GM19372 (cell line): Measurements from ENCODE around the gene CNPY4.

Experiments used
- ATAC-seq: cut with Tn5 transposase; IDR thresholded peaks from one replicate; pipeline ENCODE4 v1.9.1; 2021; ENCODE audit warnings: mild to moderate bottlenecking, low read depth, moderate library complexity; ENCODE audit not compliant: unreplicated experiment

CNPY4 gene

GRCh38 chr7:100090527-100091410 lies 28.7 kb upstream of the CNPY4 start:
- ATAC-seq, result no peak

DNA sequence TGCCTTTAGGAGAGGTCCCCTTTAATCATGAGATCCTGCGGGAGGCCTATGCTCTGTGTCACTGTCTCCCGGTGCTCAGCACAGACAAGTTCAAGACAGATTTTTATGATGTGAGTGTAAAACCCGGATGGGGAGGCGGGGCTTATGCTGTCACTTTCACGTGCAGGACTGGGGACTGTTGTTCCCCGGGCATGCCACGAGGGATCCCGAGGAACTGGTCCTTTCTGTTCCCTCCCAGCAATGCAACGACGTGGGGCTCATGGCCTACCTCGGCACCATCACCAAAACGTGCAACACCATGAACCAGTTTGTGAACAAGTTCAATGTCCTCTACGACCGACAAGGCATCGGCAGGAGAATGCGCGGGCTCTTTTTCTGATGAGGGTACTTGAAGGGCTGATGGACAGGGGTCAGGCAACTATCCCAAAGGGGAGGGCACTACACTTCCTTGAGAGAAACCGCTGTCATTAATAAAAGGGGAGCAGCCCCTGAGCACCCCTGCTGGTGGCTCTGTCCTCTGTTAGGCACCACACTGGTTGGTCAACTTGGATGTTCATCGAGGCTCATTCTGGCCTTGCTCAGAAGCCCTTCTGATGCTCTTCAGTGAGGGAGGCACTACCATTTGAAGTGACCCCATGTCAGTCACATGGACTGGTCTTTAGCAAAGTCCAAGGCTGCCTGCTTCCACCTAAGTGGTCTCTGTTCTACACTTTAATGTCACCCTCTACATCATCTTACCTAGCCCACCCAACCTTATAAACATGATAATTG lies 27.8 kb upstream of the CNPY4 start:
- ATAC-seq, result no peak

DNA sequence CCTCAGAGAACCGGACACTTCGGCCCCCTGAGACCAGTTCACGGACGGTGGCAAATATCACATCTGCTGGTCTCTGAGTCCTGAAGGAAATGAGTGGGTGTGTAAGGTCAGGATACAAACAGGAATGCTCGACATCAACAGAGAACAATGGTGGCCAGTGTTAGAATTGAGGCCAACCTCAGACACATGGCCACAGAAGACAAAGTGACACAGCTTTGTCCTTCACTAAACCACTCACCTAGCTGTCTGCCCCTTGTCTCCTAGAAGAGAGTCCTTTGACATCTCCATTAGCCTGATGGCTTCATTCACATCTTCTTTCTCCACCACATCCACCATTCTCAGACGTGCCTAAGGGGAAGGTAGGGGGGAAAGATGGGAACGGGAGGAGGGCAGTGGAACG lies 26.4 kb upstream of the CNPY4 start:
- ATAC-seq, result no peak

DNA sequence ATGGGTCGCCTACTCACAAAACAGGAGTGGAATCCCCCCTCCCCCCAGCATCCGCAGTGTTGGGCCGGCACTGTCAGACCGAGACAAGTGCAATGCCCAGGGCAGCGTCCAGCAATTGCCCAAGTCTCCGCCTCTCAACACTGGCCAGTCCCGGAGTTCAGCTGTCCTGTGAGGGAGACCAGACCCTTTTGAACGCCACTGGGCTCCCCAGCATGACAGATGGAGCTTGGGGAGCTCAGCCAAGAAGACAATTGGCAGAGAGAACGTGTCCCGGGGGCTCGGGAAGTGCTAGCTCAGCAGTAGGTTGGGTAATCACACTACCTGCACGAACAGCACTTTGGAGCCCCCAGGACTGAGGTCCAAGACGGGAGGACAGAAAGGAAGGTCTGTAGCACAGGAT lies 25.9 kb upstream of the CNPY4 start:
- no peak for ATAC-seq

GRCh38 chr7:100093925-100094486 lies 25.4 kb upstream of the CNPY4 start:
- ATAC-seq, result no peak

GRCh38 chr7:100095289-100095688 lies 24.1 kb upstream of the CNPY4 start:
- ATAC-seq, result no peak

DNA sequence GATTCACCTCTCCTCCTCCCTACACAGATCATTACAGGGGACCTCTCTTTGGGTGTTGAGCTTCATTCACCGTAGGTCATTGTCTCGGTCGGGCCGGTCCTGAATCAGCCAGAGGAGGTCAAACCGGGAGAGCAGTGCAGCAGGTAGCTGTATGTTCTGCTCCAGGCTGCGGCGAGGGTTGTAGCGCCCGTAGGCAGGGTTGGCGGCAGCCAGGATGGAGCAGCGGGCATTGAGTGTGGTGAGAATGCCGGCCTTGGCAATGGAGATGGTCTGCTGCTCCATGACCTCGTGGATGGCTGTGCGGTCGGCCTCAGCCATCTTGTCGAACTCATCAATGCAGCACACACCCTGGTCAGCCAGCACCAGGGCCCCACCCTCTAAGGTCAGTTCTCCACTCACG lies 23.7 kb upstream of the CNPY4 start:
- ATAC-seq, result no peak

- ATAC-seq, result no peak
Measured at GRCh38 chr7:100098913-100099312, 20.5 kb upstream of the CNPY4 start.

DNA sequence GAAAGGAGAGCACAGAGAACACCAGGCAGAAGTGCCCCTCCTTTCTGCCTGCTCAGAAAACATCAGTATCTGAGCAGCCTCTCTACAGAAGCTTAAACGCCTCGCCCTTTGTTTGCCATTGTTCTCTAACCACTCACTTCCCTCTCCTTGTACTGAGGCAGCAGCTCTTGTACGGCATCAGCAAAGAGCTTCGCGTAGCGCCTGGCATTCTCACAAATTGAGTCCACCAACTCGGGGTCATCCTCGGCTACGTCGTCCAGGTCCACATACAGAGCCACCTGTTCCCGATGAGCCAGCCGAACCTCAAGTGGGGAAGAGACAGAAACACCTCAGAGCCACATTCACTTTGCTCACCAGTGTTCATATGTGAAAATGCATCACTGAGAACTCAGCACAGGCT lies 20.0 kb upstream of the CNPY4 start:
- no peak for ATAC-seq

- peak; percentile 54 for ATAC-seq
Measured at GRCh38 chr7:100100420-100101015, 18.9 kb upstream of the CNPY4 start.

DNA sequence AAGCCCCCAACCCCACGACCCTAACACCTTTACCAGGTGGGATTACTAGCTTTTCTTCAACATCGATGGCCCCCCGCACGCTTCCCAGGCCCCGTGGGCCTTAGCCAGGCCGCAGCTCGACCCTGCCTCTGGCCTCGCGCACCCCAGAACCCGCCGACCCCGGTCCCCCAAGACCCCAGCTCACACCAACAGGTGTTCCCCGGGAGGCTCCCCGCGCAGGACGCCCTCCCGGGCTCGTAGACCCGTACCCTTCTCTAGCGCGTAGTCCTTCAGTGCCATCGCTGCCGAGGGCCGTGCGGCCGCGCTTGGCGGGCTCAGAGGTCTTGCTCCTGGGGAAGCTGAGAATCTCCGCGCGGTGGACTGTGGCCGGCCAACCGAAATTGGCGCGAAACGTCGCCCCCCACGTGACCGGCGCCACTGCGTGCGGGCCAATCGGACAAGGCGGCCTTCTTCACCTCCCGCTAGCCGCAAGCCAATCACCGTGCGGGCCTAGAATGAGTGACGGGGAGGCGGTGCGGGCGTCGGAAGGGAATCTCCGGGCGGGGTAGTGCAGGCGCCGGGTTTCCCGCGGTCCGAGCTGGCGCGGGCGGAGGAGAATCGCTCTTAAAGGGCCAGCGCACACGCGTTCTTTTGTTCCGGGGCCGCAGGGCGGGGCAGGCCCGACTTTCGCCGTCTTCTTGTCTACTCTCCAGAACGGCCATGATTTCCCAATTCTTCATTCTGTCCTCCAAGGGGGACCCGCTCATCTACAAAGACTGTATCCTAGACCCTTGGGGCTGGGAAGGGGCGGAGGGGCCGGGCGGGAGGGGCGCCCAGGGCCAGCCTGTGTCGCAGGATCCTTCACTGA lies 18.2 kb upstream of the CNPY4 start, which contains the start of the genes AP4M1 and MCM7:
TSS of gene AP4M1 (plus strand) at position 628 of the 847 bp plus-strand sequence. CDS start at position 700, 72 bp downstream.
TSS of gene MCM7 (minus strand) at position 382 of the 847 bp plus-strand sequence. CDS start at position 279, 103 bp downstream.
- peak; percentile 89 for ATAC-seq

DNA sequence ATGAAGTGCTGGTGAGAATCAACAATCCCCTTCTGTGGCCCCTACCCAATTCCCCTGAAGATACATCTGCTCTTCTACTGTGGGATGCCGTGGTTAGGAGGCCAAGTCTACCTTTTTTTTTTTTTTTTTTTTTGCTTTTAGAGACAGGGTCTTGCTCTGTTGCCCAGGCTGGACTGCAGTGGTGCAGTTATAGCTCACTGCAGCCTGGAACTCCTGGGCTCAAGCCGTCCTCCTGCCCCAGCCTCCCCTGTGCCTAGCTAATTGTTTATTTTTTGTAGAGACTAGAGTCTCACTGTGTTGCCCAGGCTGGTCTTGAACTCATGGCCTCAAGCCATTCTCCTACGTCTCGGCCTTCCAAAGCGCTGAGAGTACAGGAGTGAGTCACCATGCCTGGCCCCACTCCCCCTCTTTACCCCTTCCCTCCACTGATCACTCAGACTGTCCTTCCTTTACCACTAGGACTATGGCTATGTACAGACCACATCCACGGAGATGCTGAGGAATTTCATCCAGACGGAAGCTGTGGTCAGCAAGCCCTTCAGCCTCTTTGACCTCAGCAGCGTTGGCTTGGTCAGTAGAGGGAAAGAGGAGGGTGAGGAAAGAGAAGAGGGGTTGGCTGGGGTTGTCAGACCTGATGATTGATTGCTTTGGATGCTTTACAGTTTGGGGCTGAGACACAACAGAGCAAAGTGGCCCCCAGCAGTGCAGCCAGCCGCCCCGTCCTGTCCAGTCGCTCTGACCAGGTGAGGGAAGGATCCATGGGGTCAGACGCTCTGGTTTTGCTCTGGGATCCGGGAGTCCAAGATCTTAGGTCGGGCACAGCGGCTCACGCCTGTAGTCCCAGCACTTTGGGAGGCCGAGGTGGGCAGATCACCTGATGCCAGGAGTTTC lies 16.2 kb upstream of the CNPY4 start:
- ATAC-seq, result no peak

GRCh38 chr7:100105534-100105933 lies 13.9 kb upstream of the CNPY4 start:
- no peak for ATAC-seq

- ATAC-seq, result no peak
Measured at GRCh38 chr7:100106633-100107032, 12.8 kb upstream of the CNPY4 start.

DNA sequence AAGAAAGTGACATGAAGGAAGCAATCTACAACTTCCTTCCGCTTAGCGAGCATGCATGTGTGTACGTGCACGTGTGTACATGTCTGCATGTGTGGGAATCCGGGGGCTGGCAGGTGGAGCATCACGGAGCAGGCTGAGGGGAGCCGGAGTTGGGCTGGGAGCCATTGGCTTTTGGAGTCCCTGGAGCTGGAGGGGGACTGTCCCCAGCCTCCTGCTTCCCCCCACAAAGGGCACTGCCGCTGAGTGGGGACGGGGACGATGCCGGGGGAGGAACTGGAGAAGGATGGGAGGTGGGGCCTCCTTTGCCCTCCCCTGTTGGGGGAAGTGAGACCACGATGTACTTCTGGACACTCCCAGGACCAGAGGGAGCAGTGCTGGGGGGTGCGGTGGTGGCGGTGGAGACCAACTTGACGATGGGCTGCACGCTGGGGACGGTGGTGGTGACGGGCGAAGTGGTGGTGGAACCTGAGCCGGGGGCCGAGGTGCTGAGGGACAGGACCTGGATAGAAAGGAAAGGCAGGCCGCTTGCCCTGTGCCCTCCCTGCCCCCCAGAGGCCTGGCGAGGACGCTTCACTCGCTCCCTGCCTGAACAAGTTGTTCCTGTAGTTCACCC lies 12.2 kb upstream of the CNPY4 start:
- ATAC-seq, result no peak

GRCh38 chr7:100107890-100108289 lies 11.5 kb upstream of the CNPY4 start:
- no peak for ATAC-seq

GRCh38 chr7:100109521-100110163 lies 9.8 kb upstream of the CNPY4 start:
- ATAC-seq, result no peak

GRCh38 chr7:100111156-100111555 lies 8.3 kb upstream of the CNPY4 start:
- no peak for ATAC-seq
